Astrocyte (in vitro differentiated cells and primary cell): Measurements from ENCODE around the gene ZNF101. TPM values are rescaled to one million over a fixed set of nuclear protein-coding genes. Genes with fewer than 3 reads are reported as not detected.

Experiments used
- DNase-seq: peaks from one replicate; pipeline ENCODE4 v3.0.0-alpha.2; 2010; ENCODE audit warnings: low read depth
- FAIRE-seq: peaks from 2 replicates; lab custom pipeline; 2011; peaks lifted over from hg19 to GRCh38; lab: Jason Lieb, UNC
- H2AFZ ChIP-seq: 2 replicates; pipeline ENCODE4 v1.6.0; 2012; ENCODE audit warnings: low read depth, low read length, inconsistent platforms
- H3K27ac ChIP-seq: 2 replicates; pipeline ENCODE4 v1.5.1; 2011; ENCODE audit warnings: low read depth, low read length, inconsistent platforms
- H3K27me3 ChIP-seq: 2 replicates; pipeline ENCODE4 v1.6.0; 2011; ENCODE audit warnings: low read length, inconsistent platforms; ENCODE audit not compliant: insufficient read depth
- H3K36me3 ChIP-seq: 2 replicates; pipeline ENCODE4 v1.5.1; 2011; ENCODE audit warnings: low read length, inconsistent platforms; ENCODE audit not compliant: insufficient read depth
- H3K4me1 ChIP-seq: 2 replicates; pipeline ENCODE4 v1.5.1; 2011; ENCODE audit warnings: low read length, inconsistent platforms; ENCODE audit not compliant: insufficient read depth
- H3K4me2 ChIP-seq: 2 replicates; pipeline ENCODE4 v1.6.0; 2012; ENCODE audit warnings: low read length, inconsistent platforms
- H3K4me3 ChIP-seq: 2 replicates; pipeline ENCODE4 v1.5.1; 2011; ENCODE audit warnings: low read depth, mild to moderate bottlenecking, low read length, inconsistent platforms; ENCODE audit not compliant: insufficient read depth
- H3K79me2 ChIP-seq: 2 replicates; pipeline ENCODE4 v1.6.0; 2012; ENCODE audit warnings: mild to moderate bottlenecking, low read length, inconsistent platforms; ENCODE audit not compliant: insufficient read depth
- H3K9ac ChIP-seq: 2 replicates; pipeline ENCODE4 v1.6.0; 2012; ENCODE audit warnings: mild to moderate bottlenecking, low read length, inconsistent platforms
- H3K9me3 ChIP-seq: 2 replicates; pipeline ENCODE4 v1.5.1; 2012; ENCODE audit warnings: low read depth, mild to moderate bottlenecking, low read length, inconsistent platforms; ENCODE audit not compliant: insufficient read depth
- H4K20me1 ChIP-seq: 2 replicates; pipeline ENCODE4 v1.6.0; 2012; ENCODE audit warnings: low read length, inconsistent platforms; ENCODE audit not compliant: insufficient read depth
- H3K27ac Mint-ChIP-seq: one replicate; pipeline ENCODE4 v1.8.0; 2021; ENCODE audit warnings: mild to moderate bottlenecking, mixed read lengths; ENCODE audit not compliant: unreplicated experiment
- H3K27me3 Mint-ChIP-seq: one replicate; pipeline ENCODE4 v1.8.0; 2021; ENCODE audit warnings: low read depth, mixed read lengths; ENCODE audit not compliant: unreplicated experiment
- H3K36me3 Mint-ChIP-seq: one replicate; pipeline ENCODE4 v1.8.0; 2021; ENCODE audit warnings: low read depth, mixed read lengths; ENCODE audit not compliant: unreplicated experiment
- H3K4me1 Mint-ChIP-seq: one replicate; pipeline ENCODE4 v1.8.0; 2021; ENCODE audit warnings: low read depth, mixed read lengths; ENCODE audit not compliant: unreplicated experiment
- H3K4me3 Mint-ChIP-seq: one replicate; pipeline ENCODE4 v1.8.0; 2021; ENCODE audit warnings: mild to moderate bottlenecking, moderate library complexity, mixed read lengths; ENCODE audit not compliant: unreplicated experiment
- H3K9me3 Mint-ChIP-seq: one replicate; pipeline ENCODE4 v1.8.0; 2021; ENCODE audit warnings: mild to moderate bottlenecking, mixed read lengths; ENCODE audit not compliant: unreplicated experiment
- CTCF ChIP-seq: IDR thresholded peaks from 2 replicates; pipeline ENCODE4 v1.5.1; 2011; ENCODE audit warnings: low read depth, mild to moderate bottlenecking, inconsistent platforms, low read length, moderate library complexity; ENCODE audit not compliant: insufficient read depth
- EZH2 ChIP-seq: IDR thresholded peaks from 2 replicates; pipeline ENCODE4 v1.6.1; 2012; ENCODE audit warnings: mild to moderate bottlenecking, low read length, inconsistent platforms; ENCODE audit not compliant: insufficient read depth
- total RNA-seq: library from RNA; stranded (reverse); gene quantifications from 2 replicates; pipeline ENCODE4 v1.2.1, GENCODE V29; 2021

The ZNF101 gene
- total RNA-seq, 1 donor from 2014 or later, result 8.9 TPM

DNA sequence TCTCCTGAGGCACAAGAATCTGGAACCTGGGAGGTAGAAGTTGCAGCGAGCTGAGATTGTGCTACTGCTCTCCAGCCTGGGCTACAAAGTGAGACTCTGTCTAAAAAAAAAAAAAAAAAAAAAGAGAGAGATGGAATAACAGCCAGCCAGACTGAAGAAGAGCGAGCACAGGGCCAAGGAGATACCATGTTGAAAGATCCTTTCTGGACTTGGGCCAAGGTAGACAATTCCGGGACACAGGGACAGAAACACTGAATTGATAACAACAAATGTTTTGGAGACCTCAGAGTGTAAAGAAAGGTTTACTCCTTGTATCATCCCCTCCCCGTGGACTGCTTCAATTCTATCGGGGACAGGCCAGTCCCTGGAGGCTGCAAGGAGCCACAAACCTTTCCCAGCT, 45.3 kb upstream of the ZNF101 start:
- Histone ChIP-seq H3K36me3 (no peaks in the 10 kb centered on the region), H4K20me1 (no peaks in the 10 kb centered on the region), H3K27ac (no peak overlapping the region), H3K9me3 (no peaks in the 10 kb centered on the region), H3K79me2 (no peaks in the 10 kb centered on the region), H3K4me2 (no peak overlapping the region), H3K9ac (no peak overlapping the region), H3K4me3 (no peak overlapping the region), H3K4me1 (peaks cover 8% of the 10 kb centered on the region), H2AFZ (no peak overlapping the region), H3K27me3 (no peaks in the 10 kb centered on the region)
- Mint-ChIP-seq H3K27me3 (no peaks in the 10 kb centered on the region), H3K27ac (no peak overlapping the region), H3K4me3 (no peak overlapping the region), H3K4me1 (peaks cover 2% of the 10 kb centered on the region), H3K36me3 (peaks cover 13% of the 10 kb centered on the region), H3K9me3 (no peaks in the 10 kb centered on the region)
- DNase-seq (no peak), FAIRE-seq (no peak)
- TF ChIP-seq CTCF, result no peak

DNA sequence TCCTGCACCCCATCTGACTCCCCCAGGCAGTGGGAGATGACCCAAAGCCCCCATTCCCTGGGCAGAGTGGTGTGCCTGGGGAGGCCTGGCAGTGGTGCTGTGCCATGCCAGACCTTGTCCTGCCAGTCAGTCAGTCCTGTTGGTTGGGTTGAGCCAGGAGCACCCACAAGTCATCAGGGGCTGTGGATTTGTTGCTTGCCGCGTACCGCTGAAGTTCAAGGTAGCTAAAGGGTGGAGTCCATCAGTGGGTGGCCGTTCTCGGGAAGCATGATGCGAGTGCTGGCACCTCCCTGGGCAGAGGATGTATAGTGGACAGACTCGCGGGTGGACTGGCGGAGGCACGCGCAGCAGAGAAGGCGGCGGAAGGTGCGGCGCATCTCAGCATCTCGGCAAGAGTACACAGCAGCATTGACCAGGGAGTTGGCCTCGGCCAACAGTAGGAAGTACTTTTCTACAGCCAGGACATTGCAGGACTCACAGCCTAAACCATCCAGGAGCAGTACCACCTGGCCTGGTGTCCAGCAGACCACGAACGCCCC, 44.5 kb upstream of the ZNF101 start:
- no peak overlapping the region for H3K9ac ChIP-seq
- H3K4me1 ChIP-seq, result peaks cover 12% of the 10 kb centered on the region
- H3K9me3 ChIP-seq, result no peaks in the 10 kb centered on the region
- H3K27me3 ChIP-seq, result no peaks in the 10 kb centered on the region
- no peak overlapping the region for H3K27ac ChIP-seq
- no peak overlapping the region for H3K4me3 Mint-ChIP-seq
- H3K36me3 ChIP-seq, result no peaks in the 10 kb centered on the region
- DNase-seq (no peak), FAIRE-seq (no peak)
- no peak overlapping the region for H2AFZ ChIP-seq
- H3K79me2 ChIP-seq, result no peaks in the 10 kb centered on the region
- H3K4me1 Mint-ChIP-seq, result no peaks in the 10 kb centered on the region
- peak overlapping the region; percentile 50 for H3K27ac Mint-ChIP-seq
- no peak overlapping the region for H3K4me3 ChIP-seq
- peaks cover 13% of the 10 kb centered on the region for H3K36me3 Mint-ChIP-seq
- no peaks in the 10 kb centered on the region for H3K9me3 Mint-ChIP-seq
- no peak for TF ChIP-seq EZH2
- TF ChIP-seq CTCF, result no peak
- no peak overlapping the region for H3K4me2 ChIP-seq
- no peaks in the 10 kb centered on the region for H4K20me1 ChIP-seq
- no peaks in the 10 kb centered on the region for H3K27me3 Mint-ChIP-seq
